Liver (tissue), 3 donors: ENCODE results near the gene PAK1.

Experiments used
- ATF3 ChIP-seq: IDR thresholded peaks from 2 replicates; pipeline ENCODE4 v1.6.1; 2016; ENCODE audit warnings: antibody characterized with exemption
- FOXA1 ChIP-seq: IDR thresholded peaks from 2 replicates; pipeline ENCODE4 v1.6.1; 2016; ENCODE audit warnings: antibody characterized with exemption
- GABPA ChIP-seq, 2 donors: IDR thresholded peaks in 1 of 2; conservative IDR thresholded peaks in 1 of 2; 2 replicates each; pipeline ENCODE4 v1.6.1; 2016; ENCODE audit warnings: antibody characterized with exemption in 2 of 2, mild to moderate bottlenecking in 1 of 2, moderate library complexity in 1 of 2
- JUND ChIP-seq, 2 donors: IDR thresholded peaks; 2 replicates each; pipeline ENCODE4 v1.6.1; 2016; ENCODE audit warnings: antibody characterized with exemption in 2 of 2
- MAX ChIP-seq: IDR thresholded peaks from 2 replicates; pipeline ENCODE4 v1.6.1; 2016; ENCODE audit warnings: antibody characterized with exemption
- RAD21 ChIP-seq, 2 donors: IDR thresholded peaks; 2 replicates each; pipeline ENCODE4 v1.6.1; 2016; ENCODE audit warnings: antibody characterized with exemption in 2 of 2, mild to moderate bottlenecking in 2 of 2
- YY1 ChIP-seq: IDR thresholded peaks from 2 replicates; pipeline ENCODE4 v1.6.1; 2016; ENCODE audit warnings: antibody characterized with exemption, mild to moderate bottlenecking
- ZBTB33 ChIP-seq: IDR thresholded peaks from 2 replicates; pipeline ENCODE4 v1.6.1; 2016; ENCODE audit warnings: antibody characterized with exemption
- TF ChIP-seq, protein P1 (sequence below): fragments of 150-350 bp; IDR thresholded peaks from 2 replicates; pipeline ENCODE4 v1.5.1; 2017; ENCODE audit warnings: improper control_type of control experiment, low read depth, low read length; ENCODE audit not compliant: missing input control
- TF ChIP-seq, protein P2 (sequence below): IDR thresholded peaks from 2 replicates; pipeline ENCODE4 v1.6.1; 2016; ENCODE audit warnings: antibody characterized with exemption, mild to moderate bottlenecking
- donor health status: healthy.
- donor health status: healthy.

DNA sequence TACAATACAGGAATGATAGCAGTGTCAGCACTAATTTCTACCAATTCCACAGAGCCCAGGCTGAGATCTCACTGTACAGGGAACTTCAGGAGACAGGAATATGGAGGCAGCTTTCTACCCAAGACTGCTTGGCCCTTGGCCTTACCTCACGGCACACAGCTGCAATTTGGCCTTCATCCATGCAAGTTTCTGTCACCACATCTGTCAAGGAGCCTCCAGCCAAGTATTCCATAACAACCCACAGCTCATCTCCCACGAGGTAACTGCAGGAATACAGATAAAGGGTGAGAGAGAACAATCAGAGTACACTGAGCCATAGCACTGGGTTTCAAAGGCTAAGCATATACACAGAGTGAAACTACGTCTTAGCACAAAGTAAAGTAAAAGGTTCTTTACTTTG, 133.4 kb downstream of the PAK1 start:
- TF ChIP-seq, protein P1, sequence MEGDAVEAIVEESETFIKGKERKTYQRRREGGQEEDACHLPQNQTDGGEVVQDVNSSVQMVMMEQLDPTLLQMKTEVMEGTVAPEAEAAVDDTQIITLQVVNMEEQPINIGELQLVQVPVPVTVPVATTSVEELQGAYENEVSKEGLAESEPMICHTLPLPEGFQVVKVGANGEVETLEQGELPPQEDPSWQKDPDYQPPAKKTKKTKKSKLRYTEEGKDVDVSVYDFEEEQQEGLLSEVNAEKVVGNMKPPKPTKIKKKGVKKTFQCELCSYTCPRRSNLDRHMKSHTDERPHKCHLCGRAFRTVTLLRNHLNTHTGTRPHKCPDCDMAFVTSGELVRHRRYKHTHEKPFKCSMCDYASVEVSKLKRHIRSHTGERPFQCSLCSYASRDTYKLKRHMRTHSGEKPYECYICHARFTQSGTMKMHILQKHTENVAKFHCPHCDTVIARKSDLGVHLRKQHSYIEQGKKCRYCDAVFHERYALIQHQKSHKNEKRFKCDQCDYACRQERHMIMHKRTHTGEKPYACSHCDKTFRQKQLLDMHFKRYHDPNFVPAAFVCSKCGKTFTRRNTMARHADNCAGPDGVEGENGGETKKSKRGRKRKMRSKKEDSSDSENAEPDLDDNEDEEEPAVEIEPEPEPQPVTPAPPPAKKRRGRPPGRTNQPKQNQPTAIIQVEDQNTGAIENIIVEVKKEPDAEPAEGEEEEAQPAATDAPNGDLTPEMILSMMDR: no peak
- TF ChIP-seq ATF3 (no peak), JUND (IDR thresholded peaks at IDR 0.05) (no peak), RAD21 (IDR thresholded peaks at IDR 0.05) (no peak), ZBTB33 (no peak), YY1 (no peak), GABPA (IDR thresholded peaks at IDR 0.05 in 1 of 2, conservative IDR thresholded peaks at IDR 0.05 in 1 of 2) (no peak), FOXA1 (no peak), MAX (no peak)
- TF ChIP-seq, protein P2, sequence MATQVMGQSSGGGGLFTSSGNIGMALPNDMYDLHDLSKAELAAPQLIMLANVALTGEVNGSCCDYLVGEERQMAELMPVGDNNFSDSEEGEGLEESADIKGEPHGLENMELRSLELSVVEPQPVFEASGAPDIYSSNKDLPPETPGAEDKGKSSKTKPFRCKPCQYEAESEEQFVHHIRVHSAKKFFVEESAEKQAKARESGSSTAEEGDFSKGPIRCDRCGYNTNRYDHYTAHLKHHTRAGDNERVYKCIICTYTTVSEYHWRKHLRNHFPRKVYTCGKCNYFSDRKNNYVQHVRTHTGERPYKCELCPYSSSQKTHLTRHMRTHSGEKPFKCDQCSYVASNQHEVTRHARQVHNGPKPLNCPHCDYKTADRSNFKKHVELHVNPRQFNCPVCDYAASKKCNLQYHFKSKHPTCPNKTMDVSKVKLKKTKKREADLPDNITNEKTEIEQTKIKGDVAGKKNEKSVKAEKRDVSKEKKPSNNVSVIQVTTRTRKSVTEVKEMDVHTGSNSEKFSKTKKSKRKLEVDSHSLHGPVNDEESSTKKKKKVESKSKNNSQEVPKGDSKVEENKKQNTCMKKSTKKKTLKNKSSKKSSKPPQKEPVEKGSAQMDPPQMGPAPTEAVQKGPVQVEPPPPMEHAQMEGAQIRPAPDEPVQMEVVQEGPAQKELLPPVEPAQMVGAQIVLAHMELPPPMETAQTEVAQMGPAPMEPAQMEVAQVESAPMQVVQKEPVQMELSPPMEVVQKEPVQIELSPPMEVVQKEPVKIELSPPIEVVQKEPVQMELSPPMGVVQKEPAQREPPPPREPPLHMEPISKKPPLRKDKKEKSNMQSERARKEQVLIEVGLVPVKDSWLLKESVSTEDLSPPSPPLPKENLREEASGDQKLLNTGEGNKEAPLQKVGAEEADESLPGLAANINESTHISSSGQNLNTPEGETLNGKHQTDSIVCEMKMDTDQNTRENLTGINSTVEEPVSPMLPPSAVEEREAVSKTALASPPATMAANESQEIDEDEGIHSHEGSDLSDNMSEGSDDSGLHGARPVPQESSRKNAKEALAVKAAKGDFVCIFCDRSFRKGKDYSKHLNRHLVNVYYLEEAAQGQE: no peak
